ENCODE measurements around the gene PVALB.

Gene PVALB

GRCh38 chr22:36846949-36847348 is 30.1 kb upstream of the PVALB start:
- DNase-seq (ENCODE audit: low spot score): no peak

- no peak for DNase-seq (ENCODE audit: low spot score)
These were observed 29.4 kb upstream of the PVALB start for GRCh38 chr22:36846271-36846670.

DNA sequence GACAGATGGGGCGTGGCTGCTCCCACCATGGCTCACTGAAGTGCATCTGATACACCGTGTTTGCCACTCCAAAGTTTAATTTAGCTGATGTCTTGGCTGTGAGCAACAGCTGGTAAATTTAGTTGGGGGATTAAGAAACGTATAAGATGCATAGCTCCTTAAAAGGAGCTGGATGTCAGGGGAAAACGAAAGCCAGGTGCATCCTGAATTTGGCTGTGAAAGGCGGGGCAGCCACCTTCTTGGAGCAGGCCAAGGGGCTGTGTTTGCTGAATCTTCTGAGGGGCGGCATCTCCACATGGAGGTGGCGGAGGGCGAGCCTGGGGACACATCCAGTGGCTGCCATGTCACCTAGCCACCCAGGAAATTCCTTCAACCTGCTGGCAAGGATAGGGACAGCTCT is 23.3 kb upstream of the PVALB start:
- no peak for DNase-seq (ENCODE audit: low spot score)

- no peak for DNase-seq (ENCODE audit: low spot score)
These were observed 22.7 kb upstream of the PVALB start for GRCh38 chr22:36839356-36840073.

DNA sequence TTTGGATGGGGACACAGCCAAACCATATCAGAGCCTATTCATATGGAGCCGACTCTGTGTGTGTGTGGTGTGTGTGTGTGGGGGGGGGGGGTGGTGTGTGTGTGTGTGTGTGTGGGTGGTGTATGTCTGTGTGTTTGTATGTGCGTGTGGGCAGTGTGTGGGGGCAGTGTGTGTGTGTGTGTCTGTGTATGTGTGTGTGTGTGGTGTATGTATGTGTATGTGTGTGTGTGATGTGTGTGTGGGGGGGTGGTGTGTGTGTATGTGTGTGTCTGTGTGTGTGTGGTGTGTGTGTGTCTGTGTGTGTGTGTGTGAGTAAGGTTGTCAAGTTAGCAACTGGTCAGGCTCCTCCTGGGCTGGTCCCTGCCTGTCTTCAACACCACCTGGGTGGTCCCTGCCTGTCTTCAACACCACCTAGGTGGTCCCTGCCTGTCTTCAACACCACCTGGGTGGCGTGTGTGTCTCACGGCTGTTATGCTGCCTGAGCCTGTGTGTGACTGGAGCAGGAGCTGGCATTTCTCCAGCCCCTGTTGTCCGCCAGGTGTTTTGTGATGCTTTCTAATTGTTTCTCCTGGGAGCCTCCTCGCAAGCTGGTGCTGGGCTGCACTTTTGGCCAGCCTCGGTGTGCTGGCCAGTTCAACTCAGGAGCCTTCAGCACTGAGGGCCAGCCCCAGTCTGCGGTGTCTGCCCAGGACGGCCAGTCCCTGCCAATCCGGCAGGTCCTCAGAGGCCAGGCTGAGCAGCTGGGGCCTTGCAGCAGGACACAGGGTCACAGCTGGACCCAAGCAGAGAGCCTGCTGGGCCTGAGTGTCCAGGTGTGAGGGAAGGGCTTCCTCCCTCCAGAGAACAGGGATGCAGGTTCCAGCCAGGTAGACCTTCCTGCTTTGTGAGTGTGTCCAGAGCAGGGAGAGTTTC is 21.5 kb upstream of the PVALB start:
- DNase-seq (ENCODE audit: low spot score): no peak

DNA sequence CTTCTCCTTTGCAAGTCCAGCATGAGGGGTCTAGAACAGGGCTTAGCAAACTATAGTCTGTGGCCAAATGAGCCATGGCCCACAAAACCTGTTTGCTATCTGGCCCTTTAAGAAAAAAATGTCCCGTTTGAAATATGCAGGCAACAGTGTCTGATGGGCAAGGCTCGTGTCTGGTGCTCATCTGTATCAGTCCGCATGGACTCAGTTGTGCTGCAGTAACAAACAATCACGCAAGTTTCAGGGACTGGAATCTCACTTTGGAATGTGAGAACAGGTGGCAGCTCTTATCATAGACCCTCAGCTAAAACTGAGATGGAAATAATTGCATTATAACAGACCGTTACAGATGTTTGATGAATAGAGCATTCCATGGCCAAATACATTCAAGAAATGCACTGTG is 19.1 kb upstream of the PVALB start:
- DNase-seq (ENCODE audit: low spot score): no peak

- no peak for DNase-seq (ENCODE audit: low spot score)
These were observed 16.2 kb upstream of the PVALB start for GRCh38 chr22:36833073-36833472.

DNA sequence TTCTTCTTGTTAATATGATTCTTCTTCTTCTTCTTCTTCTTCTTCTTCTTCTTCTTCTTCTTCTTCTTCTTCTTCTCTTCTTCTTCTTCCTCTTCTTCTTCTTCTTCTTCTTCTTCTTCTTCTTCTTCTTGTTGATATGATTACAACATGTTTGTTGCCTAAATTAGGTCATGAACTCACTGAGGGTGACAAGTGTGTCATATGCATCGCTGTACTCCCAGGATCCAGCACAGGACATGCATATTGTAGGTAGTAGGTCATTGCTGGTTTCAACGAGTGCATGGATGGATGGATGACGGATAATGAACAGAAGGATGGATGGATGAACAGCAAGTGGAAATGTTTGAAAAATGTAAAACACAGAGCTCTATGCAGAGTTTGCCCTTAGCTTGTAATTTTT is 14.9 kb upstream of the PVALB start:
- DNase-seq (ENCODE audit: low spot score): no peak

- DNase-seq (ENCODE audit: low spot score): no peak
These were observed 14.4 kb upstream of the PVALB start for GRCh38 chr22:36831206-36831605.

DNA sequence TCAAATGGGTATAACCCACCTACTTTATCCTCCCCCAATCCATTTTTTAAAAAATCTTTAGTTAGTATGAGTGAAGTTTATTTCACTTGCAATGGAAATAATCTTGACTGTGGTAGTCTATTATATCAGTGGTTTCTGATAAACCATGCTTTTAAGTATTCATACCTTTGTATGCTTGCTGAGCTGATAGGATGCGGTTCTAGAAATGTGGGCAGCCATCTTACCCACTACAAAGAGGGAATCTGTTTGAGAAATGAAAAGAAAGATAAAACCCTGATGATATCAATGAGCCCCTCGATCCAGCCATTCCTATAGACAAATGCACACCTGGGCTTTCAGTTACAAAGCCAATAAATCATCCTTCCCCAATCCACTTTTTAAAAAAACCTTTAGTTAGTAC is 13.8 kb upstream of the PVALB start:
- no peak for DNase-seq (ENCODE audit: low spot score)

GRCh38 chr22:36829370-36830002 is 12.7 kb upstream of the PVALB start:
- no peak for DNase-seq (ENCODE audit: low spot score)

- DNase-seq (ENCODE audit: low spot score): no peak
These were observed 12.0 kb upstream of the PVALB start for GRCh38 chr22:36828815-36829214.

DNA sequence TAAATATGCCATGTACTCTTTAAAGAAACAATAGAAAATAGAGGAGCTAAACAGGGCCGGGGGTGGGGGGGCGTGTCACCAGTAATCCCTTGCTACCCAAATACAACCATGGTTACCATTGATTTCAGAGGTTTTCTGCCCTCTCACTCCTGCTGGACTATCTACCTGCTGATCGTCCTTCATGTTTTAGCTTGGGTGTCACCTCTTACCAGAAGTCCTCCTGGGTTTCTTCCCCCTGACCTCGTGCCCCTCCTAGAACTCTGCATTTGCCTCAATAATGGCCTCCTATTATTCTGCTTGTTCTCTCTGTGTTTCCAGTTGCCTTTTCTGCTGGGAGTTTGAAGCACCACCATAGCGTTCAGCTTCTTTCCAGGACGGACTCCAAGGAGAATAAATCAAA is 9.4 kb upstream of the PVALB start:
- DNase-seq (ENCODE audit: low spot score): no peak

DNA sequence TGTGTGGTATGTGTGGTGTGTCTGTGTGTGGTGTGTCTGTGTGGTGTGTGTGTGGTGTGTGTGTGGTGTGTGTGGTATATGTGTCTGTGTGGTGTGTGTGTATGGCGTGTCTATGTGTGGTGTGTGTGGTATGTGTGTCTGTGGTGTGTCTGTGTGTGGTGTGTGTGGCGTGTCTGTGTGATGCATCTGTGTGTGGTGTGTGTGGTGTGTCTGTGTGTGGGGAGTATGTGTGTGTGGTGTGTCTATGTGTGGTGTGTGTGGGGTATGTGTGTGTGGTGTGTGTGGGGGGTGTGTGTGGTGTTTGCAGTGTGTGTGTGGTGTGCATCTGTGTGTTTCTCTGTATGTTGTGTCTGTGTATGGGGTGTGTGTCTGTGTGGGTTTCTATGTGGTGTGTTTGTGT is 7.8 kb upstream of the PVALB start:
- DNase-seq (ENCODE audit: low spot score): no peak

GRCh38 chr22:36823186-36823839 is 6.5 kb upstream of the PVALB start:
- DNase-seq (ENCODE audit: low spot score): no peak

- DNase-seq (ENCODE audit: low spot score): no peak
These were observed 5.7 kb upstream of the PVALB start for GRCh38 chr22:36822581-36822980.

DNA sequence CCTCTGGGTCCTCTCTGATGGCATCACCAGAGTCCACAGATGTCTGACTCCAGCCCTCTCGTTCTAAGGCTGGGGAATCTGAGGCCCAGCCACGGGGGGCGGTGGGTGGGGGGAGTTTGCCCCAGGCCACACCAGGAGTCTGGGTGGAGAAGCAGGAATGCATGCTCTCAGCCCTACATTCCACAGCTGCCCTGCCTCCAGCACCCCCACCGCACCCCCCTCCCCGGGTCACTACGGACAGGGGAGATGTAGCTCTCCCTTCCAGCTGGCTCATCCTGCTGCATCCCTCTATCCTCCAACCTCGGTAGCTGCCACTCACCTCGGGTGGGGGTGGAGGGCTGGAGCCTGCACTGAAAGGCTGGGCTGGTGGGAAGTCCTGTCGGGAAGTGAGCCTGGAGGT is 2.3 kb upstream of the PVALB start:
- DNase-seq (ENCODE audit: low spot score): no peak

DNA sequence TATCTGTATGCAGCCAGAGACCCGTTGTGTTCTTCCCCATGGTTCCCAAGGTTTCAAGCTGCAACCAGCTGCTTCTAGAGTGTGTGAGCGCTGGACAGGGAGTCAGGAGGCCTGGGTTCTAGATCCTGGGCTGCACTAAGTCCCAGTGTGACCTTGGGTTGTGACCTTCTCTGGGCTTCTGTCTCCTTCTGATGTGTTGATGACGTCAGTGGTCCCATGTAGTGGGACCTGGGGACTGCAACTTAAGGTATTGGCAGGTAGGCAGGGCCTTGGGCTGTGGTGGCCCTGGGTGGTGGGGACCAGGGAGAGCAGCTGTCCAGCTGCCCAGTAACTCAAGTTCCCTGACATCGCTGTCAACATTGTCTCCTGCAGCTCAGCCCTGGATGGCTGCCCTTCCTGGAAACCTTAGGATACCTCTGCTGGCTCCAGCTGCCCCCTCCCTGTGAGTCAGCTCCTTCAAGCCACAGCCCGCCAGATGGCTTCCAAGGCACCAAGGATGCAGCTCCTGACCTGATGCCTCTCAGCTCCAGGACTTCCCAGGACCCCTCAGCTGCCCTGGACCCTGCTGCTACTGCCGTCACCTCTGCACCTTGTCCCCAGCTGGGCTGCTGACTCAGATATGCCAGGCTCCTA is 1.3 kb upstream of the PVALB start:
- no peak for DNase-seq (ENCODE audit: low spot score)

DNA sequence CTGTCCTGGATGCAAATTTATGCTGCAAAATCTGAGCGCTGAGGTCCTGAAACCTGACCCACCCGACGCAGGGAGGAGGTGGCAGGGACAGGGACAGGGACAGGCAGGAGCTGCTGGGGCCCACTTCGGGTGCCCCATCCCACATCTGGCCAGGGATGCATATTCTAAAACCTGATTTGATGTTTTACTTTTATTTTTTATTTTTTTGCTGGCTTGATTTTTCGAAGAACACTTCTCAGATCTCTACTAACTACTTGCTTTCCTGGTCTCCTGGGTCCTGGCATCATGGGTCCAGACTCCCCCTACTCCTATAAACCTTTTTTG is 652 bp upstream of the PVALB start:
- no peak for DNase-seq (ENCODE audit: low spot score)

GRCh38 chr22:36816339-36816635 is 548 bp downstream of the PVALB start:
- DNase-seq (ENCODE audit: low spot score): no peak

- no peak for DNase-seq (ENCODE audit: low spot score)
These were observed 1.1 kb downstream of the PVALB start for GRCh38 chr22:36815558-36816338.

Data from SK-N-DZ (cell line).